Measurements from ENCODE around the gene UBE2H.
A peak's percentile ranks its signal among the peaks of the same experiment; 100 is the strongest.
"Not testable (repeated sequence)": the region's sequence is repeated elsewhere in the genome, so short reads cannot be mapped to it uniquely, and the experiment has no call there.

The UBE2H gene

DNA sequence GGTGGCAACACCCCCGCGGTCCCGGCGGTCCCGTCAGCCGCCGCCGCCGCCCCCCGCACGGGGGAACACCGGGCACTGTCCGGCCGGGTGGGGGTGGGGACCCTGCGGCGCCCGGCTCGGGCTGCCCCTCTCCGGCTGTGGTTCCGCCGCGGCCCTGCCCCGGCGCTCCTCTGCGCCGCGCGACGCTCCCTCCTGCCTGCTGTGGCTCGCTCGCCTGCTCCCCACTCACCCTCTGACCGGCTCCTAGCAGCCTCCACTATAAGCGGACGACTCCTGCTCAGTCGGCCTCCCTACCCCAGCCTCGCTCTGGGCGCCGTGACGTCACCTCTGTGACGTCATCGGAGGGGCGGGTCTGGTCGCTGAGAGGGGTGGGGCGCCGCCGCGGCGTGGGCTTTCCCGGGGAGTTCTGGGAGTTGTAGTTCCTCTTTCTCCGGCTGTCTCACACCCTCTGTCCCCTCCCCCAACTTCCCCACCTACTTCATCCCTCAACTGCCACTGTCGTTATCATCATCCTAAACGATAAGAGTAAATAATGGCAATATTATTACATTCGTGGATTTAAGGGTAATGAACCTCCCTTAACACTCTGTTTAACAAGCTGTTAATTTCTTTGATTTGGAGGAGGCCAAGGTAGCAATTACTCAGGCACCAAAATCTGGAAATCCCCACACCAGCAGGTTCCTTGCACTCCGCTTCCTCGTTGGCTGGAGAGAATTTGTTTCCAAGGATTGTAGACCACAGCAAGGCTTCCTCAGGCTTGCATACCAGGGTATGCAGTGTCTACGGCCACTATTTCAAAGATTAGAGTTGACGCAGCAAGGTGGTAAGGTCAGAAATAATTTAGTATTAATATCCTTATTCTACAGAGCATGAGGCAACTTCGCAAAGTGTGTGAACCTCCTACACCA, at the start of gene UBE2H:
TSS of gene UBE2H (minus strand) at position 308 of the 908 bp plus-strand sequence. CDS start 405 bp downstream, outside the sequence.
- in situ Hi-C loops (cut with HindIII; ENCODE audit: low pct_unique_long_range_greater_than_20kb, low sequenced_read_pairs), result no loop called here
- no peak for TF ChIP-seq JUND (IDR thresholded peaks at IDR 0.05; ENCODE audit: low read depth)
- peak; percentile 66 to 89 for DNase-seq (ENCODE audit: low read depth in 1 of 2, low spot score in 1 of 2)

DNA sequence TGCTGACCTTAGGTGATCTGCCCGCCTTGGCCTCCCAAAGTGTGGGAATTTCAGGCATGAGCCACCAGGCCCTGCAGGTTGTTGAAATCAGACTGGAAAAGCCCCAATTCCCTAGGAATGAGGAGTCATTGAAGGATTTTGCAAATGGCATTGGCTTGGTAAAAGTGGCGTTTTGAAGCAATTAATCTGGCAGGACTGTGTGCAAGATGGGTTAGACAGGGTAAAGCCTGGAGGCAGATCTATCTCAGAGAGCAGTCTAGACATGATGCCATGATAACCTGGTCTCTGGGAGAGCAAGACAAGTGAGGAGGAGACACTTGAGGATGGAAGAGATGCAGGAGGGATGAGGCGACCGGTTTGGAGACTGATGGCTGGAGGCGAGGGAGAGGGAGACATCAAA, 45.7 kb upstream of the UBE2H start:
- in situ Hi-C loops (cut with HindIII; ENCODE audit: low pct_unique_long_range_greater_than_20kb, low sequenced_read_pairs), result no loop called here
- no peak for DNase-seq (ENCODE audit: low read depth in 1 of 2, low spot score in 1 of 2)
- no peak for TF ChIP-seq JUND (IDR thresholded peaks at IDR 0.05; ENCODE audit: low read depth)

DNA sequence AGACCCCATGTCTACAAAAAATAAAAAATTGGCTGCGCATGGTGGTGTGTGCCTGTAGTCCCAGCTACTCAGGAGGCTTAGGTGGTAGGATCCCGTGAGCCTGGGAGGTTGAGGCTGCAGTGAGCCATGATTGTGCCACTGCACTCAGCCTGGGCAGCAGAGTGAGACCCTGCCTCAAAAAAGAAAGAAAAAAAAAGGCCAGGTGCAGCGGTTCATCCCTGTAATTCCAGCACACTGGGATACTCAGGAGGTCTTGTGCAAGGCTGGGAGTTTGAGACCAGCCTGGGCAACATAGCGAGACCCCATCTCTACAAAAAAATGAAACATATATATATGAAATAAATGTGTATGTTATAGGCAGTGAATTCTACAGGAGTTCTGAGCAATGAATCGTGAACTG, 44.5 kb upstream of the UBE2H start:
- in situ Hi-C loops (cut with HindIII; ENCODE audit: low pct_unique_long_range_greater_than_20kb, low sequenced_read_pairs), result no loop called here
- no peak for TF ChIP-seq JUND (IDR thresholded peaks at IDR 0.05; ENCODE audit: low read depth)
- no peak for DNase-seq (ENCODE audit: low read depth in 1 of 2, low spot score in 1 of 2)

DNA sequence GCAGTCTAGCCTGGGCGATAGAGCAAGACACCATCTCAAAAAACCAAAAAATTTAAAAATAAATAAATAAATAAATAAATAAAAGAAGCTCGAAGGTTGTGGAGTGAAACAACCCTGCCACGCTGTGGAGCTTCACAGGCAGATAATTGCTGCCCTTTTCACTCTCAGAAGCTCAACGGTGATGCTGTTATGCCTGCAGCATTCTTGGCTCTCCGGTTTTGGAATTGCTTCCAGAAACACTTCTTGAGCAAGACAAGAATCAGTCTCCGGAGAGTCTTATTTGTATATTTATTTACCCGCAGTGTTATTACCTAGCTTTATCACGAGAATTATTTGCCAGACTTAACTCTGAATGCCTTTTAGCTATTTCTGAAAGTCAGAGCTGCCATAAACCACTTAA, 40.5 kb upstream of the UBE2H start:
- in situ Hi-C loops (cut with HindIII; ENCODE audit: low pct_unique_long_range_greater_than_20kb, low sequenced_read_pairs), result no loop called here
- TF ChIP-seq JUND (IDR thresholded peaks at IDR 0.05; ENCODE audit: low read depth), result 0 out of 2 replicates have a peak, but pooled peaks have one; percentile 25
- DNase-seq (ENCODE audit: low read depth in 1 of 2, low spot score in 1 of 2), result peak; percentile 49 to 60

DNA sequence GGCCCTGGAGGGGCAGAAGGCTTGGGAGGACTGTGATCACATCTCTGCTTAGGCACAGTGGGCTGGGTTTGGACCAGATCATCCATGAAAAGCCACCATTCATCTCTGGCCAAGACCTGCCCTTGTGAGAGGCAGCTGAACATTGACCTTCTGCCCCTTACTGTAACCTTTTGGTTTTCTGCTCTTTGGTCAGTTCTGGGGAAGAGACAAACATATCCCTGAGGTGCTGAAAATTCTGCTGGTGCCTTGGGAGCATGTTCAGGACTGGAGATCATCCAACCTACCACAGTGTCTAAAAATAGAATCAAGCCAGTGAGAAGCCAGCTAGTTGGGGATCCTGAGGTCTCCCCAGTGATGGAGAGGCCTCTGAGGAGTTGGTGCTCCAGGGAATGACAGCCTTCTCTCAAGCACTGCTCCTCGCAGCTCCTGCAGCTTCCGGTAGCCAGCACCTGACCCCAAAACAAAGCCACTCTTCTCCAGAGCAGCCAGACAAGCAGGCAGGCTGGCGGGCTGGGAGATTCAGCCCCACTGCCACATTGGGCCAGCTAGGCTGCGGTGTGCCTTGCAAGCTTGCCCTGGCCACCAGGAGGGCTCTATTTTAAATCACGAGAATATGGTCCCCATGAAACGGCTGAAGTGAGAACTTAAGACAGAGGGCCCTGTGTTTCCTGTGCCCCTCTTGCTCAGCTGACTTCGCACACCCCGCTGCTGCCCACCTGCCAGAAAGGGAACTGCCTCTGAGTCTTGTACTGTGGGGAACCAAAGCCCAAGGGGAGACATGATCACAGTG, 37.8 kb upstream of the UBE2H start:
- TF ChIP-seq JUND (IDR thresholded peaks at IDR 0.05; ENCODE audit: low read depth), result no peak
- no peak for DNase-seq (ENCODE audit: low read depth in 1 of 2, low spot score in 1 of 2)
- in situ Hi-C loops (cut with HindIII; ENCODE audit: low pct_unique_long_range_greater_than_20kb, low sequenced_read_pairs), result no loop called here

DNA sequence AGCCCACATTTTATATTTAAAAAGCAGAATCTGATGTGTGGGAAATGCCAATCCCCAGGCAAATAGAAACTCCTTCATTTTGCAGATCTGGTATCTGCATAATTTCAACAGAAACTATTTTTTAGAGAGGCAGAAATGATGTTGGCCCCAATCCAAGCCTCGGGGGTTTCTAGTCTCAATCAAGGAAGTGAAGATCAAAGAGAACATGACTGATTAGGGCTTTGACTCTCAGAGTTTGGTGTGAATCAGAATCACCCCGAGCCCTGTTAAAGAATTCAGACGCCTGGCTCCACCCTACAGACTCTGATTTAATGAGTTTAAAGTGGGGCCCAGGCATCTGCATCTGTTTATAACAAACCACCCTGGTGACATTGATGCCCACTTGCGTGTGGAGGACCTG, 36.7 kb upstream of the UBE2H start:
- in situ Hi-C loops (cut with HindIII; ENCODE audit: low pct_unique_long_range_greater_than_20kb, low sequenced_read_pairs), result no loop called here
- DNase-seq (ENCODE audit: low read depth in 1 of 2, low spot score in 1 of 2), result no peak

DNA sequence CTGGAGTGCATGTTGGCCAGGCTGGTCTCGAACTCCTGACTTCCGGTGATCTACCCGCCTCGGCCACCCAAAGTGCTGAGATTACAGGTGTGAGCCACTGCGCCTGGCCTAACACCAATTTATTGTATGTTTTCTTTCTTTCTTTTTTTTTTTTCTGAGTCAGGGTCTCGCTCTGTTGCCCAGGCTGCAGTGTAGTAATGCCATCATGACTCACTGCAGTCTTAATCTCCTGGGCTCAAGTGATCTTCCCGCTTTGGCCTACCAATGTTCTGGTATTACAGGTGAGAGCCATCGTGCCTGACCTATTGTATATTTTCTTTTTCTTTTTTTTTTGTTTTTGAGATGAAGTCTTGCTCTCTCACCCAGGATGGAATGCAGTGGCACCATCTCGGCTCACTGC, 33.8 kb upstream of the UBE2H start:
- no peak for TF ChIP-seq JUND (IDR thresholded peaks at IDR 0.05; ENCODE audit: low read depth)
- no peak for DNase-seq (ENCODE audit: low read depth in 1 of 2, low spot score in 1 of 2)
- in situ Hi-C loops (cut with HindIII; ENCODE audit: low pct_unique_long_range_greater_than_20kb, low sequenced_read_pairs), result no loop called here

More for the DNA sequence above, 36.7 kb upstream of the UBE2H start:
- TF ChIP-seq JUND (IDR thresholded peaks at IDR 0.05; ENCODE audit: low read depth), result no peak

DNA sequence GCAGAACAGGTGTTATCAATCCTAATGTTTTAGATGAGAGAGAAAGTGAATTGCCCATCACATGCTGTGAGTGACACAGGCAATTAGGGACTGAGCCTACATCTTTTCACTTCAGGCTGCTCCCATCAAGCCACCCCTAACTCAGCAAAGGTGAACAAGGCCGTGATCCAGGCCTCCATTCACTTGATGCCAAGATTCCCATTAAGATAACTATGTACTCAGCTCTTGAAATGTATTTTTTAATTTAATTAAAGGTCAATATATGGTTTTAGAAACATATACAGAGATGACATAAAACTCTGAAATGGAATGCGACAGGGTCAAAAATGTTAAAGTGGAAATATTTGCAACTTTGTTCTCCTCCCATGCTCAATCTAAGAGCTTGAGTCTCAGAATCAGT, 27.9 kb upstream of the UBE2H start:
- no peak for TF ChIP-seq JUND (IDR thresholded peaks at IDR 0.05; ENCODE audit: low read depth)
- DNase-seq (ENCODE audit: low read depth in 1 of 2, low spot score in 1 of 2), result no peak
- in situ Hi-C loops (cut with HindIII; ENCODE audit: low pct_unique_long_range_greater_than_20kb, low sequenced_read_pairs), result no loop called here

DNA sequence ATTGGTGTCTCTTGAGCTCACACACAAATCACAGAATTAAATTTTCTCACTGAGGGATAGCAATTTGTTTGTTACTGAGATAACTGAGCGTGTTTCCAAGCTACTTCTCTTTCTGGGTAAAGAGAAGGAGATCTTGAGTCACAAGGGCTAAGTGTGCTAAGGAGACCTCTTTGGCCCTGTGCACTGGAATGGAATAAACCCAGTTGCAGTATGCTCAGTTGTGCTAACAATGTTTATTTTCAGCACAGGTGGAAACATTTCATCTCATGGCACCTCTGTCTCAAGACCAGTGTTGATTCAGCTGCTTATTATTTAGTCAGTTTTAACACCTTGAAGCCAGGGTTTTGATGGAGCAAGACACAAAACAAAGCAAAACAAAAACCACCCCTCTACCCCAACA, 22.5 kb upstream of the UBE2H start:
- no peak for TF ChIP-seq JUND (IDR thresholded peaks at IDR 0.05; ENCODE audit: low read depth)
- no peak for DNase-seq (ENCODE audit: low read depth in 1 of 2, low spot score in 1 of 2)
- in situ Hi-C loops (cut with HindIII; ENCODE audit: low pct_unique_long_range_greater_than_20kb, low sequenced_read_pairs), result no loop called here

DNA sequence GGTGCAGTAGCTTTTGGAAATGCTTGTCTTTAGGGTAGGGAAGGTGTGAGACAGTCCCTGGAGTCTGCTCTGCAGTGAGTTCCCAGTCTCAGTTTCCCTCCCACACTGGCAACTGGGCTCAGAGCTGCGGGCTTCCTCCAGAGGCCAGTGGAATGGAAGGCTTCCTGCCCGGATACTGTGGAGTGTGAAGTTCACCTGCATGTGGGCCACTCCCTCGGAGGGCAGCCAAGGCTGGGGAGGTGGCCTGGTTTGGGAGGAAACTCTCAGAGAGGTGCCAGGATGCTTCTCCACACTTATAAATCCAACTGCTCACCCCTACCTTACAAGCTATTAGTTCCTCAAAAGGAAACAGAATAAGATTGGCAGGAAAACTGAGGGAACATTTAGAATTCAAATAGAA, 18.1 kb upstream of the UBE2H start:
- no peak for DNase-seq (ENCODE audit: low read depth in 1 of 2, low spot score in 1 of 2)
- TF ChIP-seq JUND (IDR thresholded peaks at IDR 0.05; ENCODE audit: low read depth), result no peak
- in situ Hi-C loops (cut with HindIII; ENCODE audit: low pct_unique_long_range_greater_than_20kb, low sequenced_read_pairs), result no loop called here

DNA sequence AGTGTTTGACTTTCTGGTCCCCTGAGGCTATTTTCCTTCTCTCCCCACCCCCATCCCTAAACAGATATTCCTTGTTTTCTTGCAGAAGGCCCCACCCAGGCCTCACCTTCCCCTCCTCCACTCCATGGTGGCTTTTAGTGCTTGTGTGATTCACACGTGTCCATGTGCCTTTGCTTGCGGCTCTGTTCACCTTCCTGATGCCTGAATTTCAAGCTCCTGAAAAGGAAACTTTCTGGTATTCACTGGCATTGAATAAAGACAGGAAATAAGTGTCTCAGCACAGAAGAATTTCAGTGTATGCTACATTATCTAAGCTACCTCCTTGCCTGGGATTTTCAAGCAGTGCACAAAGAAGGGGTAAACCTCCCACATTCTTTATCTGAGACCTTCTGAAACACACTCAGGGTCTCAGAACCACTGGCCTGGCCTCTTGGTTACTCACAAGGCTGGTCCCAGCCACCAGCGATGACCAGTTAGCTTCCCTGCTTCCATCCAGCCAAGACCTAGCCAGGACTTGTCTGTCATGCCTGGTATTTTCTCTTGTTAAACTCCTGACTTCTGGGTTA, 17.2 kb upstream of the UBE2H start:
- TF ChIP-seq JUND (IDR thresholded peaks at IDR 0.05; ENCODE audit: low read depth), result no peak
- in situ Hi-C loops (cut with HindIII; ENCODE audit: low pct_unique_long_range_greater_than_20kb, low sequenced_read_pairs), result no loop called here
- peak in 1 of 2 experiments; percentile 80 for DNase-seq (ENCODE audit: low read depth in 1 of 2, low spot score in 1 of 2)

DNA sequence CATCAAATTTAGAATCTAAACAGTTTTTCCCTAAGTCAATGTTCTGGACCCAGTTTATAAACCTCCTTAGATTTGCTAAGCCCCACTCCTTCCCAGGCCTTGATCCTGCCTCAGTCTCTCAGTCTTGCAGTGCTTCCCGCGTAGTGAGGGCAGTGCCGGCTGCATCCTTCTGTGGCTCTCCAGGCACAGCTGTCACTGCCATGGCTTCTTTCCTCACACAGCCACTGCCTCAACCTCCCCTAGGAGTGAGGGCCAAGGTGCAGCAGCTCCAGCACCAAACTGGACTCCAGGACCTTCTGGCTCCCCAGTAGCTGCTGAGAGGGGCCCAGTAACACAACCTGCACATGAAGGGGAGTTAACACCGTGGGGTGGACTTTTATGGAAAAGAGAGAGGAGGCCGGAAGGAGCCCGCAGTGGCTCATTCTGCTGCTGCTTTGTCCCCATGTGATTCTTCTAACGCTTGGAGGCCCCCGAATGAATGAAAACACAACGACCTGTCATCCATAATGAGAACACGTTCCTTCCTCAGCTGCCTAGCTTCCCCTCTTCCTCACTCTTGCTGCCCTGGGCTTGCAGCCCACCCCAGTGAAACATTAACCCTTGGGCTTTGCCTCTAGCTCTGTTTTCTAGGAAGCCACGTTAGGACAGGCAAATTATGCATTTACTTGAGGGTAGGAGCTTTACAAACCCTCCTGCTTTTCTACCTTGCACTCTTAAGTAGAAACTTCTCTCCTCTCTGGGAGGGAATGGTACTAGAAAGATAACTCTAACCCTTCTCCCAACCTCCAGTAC, 16.0 kb upstream of the UBE2H start:
- DNase-seq (ENCODE audit: low read depth in 1 of 2, low spot score in 1 of 2), result no peak
- in situ Hi-C loops (cut with HindIII; ENCODE audit: low pct_unique_long_range_greater_than_20kb, low sequenced_read_pairs), result no loop called here
- TF ChIP-seq JUND (IDR thresholded peaks at IDR 0.05; ENCODE audit: low read depth), result no peak

DNA sequence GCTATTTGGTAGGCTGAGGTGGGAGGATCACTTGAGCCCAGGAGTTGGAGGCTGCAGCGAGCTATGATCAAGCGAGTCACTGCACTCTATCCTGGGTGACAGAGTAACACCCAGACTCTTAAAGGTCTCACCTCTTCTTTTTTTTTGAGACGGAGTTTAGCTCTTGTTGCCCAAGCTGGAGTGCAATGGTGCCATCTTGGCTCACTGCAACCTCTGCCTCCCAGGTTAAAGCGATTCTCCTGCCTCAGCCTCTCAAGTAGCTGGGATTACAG, 7.4 kb upstream of the UBE2H start:
- in situ Hi-C loops (cut with HindIII; ENCODE audit: low pct_unique_long_range_greater_than_20kb, low sequenced_read_pairs); DNase-seq (ENCODE audit: low read depth in 1 of 2, low spot score in 1 of 2): not testable (repeated sequence)
